Trophoblast cell (in vitro differentiated cells and primary cell): ENCODE measurements around the gene HS3ST5.
"Not testable (repeated sequence)": the region's sequence is repeated elsewhere in the genome, so short reads cannot be mapped to it uniquely, and the experiment has no call there.

ENCODE experiments used
- DNase-seq, 2 donors: peaks; one replicate each; pipeline ENCODE4 v3.0.0-alpha.2; 2016
- H2AFZ ChIP-seq: 2 replicates; pipeline ENCODE4 v1.6.1; 2013; ENCODE audit warnings: low read length, moderate library complexity, mild to moderate bottlenecking; ENCODE audit not compliant: insufficient read depth, poor library complexity
- H2AK5ac ChIP-seq: 2 replicates; pipeline ENCODE4 v1.6.1; 2013; ENCODE audit warnings: mild to moderate bottlenecking, low read length
- H2BK120ac ChIP-seq: 2 replicates; pipeline ENCODE4 v1.6.1; 2013; ENCODE audit warnings: low read length, mild to moderate bottlenecking, moderate library complexity; ENCODE audit not compliant: insufficient read depth, poor library complexity
- H2BK12ac ChIP-seq: 2 replicates; pipeline ENCODE4 v1.6.1; 2013; ENCODE audit warnings: mild to moderate bottlenecking, low read length, moderate library complexity
- H2BK5ac ChIP-seq: 2 replicates; pipeline ENCODE4 v1.6.1; 2013; ENCODE audit warnings: low read length, low read depth, moderate library complexity, mild to moderate bottlenecking; ENCODE audit not compliant: poor library complexity
- H3K14ac ChIP-seq: 2 replicates; pipeline ENCODE4 v1.6.1; 2013; ENCODE audit warnings: mild to moderate bottlenecking, low read length
- H3K18ac ChIP-seq: 2 replicates; pipeline ENCODE4 v1.6.1; 2013; ENCODE audit warnings: mild to moderate bottlenecking, low read length
- H3K23ac ChIP-seq: 2 replicates; pipeline ENCODE4 v1.6.1; 2013; ENCODE audit warnings: low read length
- H3K27ac ChIP-seq: 2 replicates; pipeline ENCODE4 v1.5.1; 2013; ENCODE audit warnings: low read depth, mild to moderate bottlenecking, inconsistent platforms, low read length, moderate library complexity
- H3K27me3 ChIP-seq: 2 replicates; pipeline ENCODE4 v1.6.1; 2013; ENCODE audit warnings: inconsistent platforms, mild to moderate bottlenecking, low read length, moderate library complexity; ENCODE audit not compliant: insufficient read depth
- H3K36me3 ChIP-seq, 2 experiments: 1 replicate in 1 of 2; 2 replicates in 1 of 2; pipeline ENCODE4 v1.6.1; 2013; ENCODE audit warnings: low read length in 2 of 2, mild to moderate bottlenecking in 2 of 2, moderate library complexity in 1 of 2; ENCODE audit not compliant: insufficient read depth in 2 of 2, control insufficient read depth in 1 of 2
- H3K4ac ChIP-seq: 2 replicates; pipeline ENCODE4 v1.6.1; 2013; ENCODE audit warnings: low read depth, mild to moderate bottlenecking, low read length, moderate library complexity
- H3K4me1 ChIP-seq, 2 experiments: 1 replicate in 1 of 2; 2 replicates in 1 of 2; pipeline ENCODE4 v1.6.1; 2013; ENCODE audit warnings: low read length in 2 of 2, mild to moderate bottlenecking in 2 of 2, moderate library complexity in 1 of 2; ENCODE audit not compliant: insufficient read depth in 2 of 2, control insufficient read depth in 1 of 2
- H3K4me2 ChIP-seq: 2 replicates; pipeline ENCODE4 v1.6.1; 2013; ENCODE audit warnings: inconsistent platforms, mild to moderate bottlenecking, low read length, moderate library complexity
- H3K4me3 ChIP-seq: 2 replicates; pipeline ENCODE4 v1.5.1; 2013; ENCODE audit warnings: mild to moderate bottlenecking, low read depth, low read length, inconsistent platforms
- H3K79me1 ChIP-seq: one replicate; pipeline ENCODE4 v1.6.1; 2013; ENCODE audit warnings: low read length
- H3K79me2 ChIP-seq: 2 replicates; pipeline ENCODE4 v1.6.1; 2013; ENCODE audit warnings: low read length, mild to moderate bottlenecking; ENCODE audit not compliant: control insufficient read depth, insufficient read depth, poor library complexity
- H3K9ac ChIP-seq: 2 replicates; pipeline ENCODE4 v1.6.1; 2013; ENCODE audit warnings: mild to moderate bottlenecking, low read length
- H3K9me3 ChIP-seq: 2 replicates; pipeline ENCODE4 v1.6.1; 2013; ENCODE audit warnings: low read depth, mild to moderate bottlenecking, control low read depth, inconsistent platforms, low read length; ENCODE audit not compliant: insufficient read depth
- H4K12ac ChIP-seq: 2 replicates; pipeline ENCODE4 v1.6.1; 2013; ENCODE audit warnings: low read depth, mild to moderate bottlenecking, low read length, moderate library complexity
- H4K8ac ChIP-seq: 2 replicates; pipeline ENCODE4 v1.6.1; 2013; ENCODE audit warnings: low read depth, mild to moderate bottlenecking, low read length, moderate library complexity
- H4K91ac ChIP-seq: one replicate; pipeline ENCODE4 v1.6.1; 2013; ENCODE audit warnings: low read depth, mild to moderate bottlenecking, low read length, moderate library complexity
- WGBS: extraction: QIAGEN DNeasy Blood & Tissue Kit; methylation state at CpG from one replicate; pipeline ENCODE4 v1.1.7; 2013; ENCODE audit warnings: missing lambda C conversion rate; ENCODE audit not compliant: insufficient read length, insufficient coverage; ENCODE audit errors: extremely low coverage; 5-methylcytosine and 5-hydroxymethylcytosine counted together

The HS3ST5 gene

DNA sequence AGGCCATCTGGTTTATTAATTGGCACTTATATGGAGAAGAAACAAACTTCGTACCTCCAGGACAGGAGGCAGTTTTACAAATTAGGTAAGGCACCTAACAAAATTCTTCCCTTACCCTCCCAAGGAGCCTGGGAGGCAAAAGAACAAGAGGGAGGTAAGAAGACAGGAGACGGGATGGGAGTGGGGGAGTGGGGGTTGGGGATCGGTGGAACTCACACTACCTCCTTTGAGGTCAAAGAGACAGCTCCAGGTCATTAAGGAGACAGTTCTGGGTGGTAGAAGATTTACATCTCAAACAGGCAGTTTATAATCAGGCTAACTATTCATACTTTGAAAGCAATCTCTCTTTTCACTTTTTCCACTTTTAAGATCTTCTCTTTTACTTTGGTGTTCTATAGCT, 259.6 kb downstream of the HS3ST5 start:
- Histone ChIP-seq H2BK12ac (no peak overlapping the region), H3K23ac (no peak overlapping the region), H2BK5ac (no peak overlapping the region), H3K4me1 (no peaks in the 10 kb centered on the region), H3K79me2 (no peaks in the 10 kb centered on the region), H3K4me2 (no peak overlapping the region), H3K18ac (no peak overlapping the region), H3K14ac (no peak overlapping the region), H3K79me1 (no peaks in the 10 kb centered on the region), H3K27ac (no peak overlapping the region), H2BK120ac (no peak overlapping the region), H4K91ac (no peak overlapping the region), H4K12ac (no peak overlapping the region), H3K36me3 (no peaks in the 10 kb centered on the region), H3K9me3 (no peaks in the 10 kb centered on the region), H2AFZ (no peak overlapping the region), H3K4me3 (no peak overlapping the region), H3K27me3 (no peaks in the 10 kb centered on the region), H3K9ac (no peak overlapping the region), H4K8ac (no peak overlapping the region), H2AK5ac (no peak overlapping the region), H3K4ac (no peak overlapping the region)
- DNase-seq: no peak
- WGBS: no CpG with 5 or more reads among the region's 3 CpGs

DNA sequence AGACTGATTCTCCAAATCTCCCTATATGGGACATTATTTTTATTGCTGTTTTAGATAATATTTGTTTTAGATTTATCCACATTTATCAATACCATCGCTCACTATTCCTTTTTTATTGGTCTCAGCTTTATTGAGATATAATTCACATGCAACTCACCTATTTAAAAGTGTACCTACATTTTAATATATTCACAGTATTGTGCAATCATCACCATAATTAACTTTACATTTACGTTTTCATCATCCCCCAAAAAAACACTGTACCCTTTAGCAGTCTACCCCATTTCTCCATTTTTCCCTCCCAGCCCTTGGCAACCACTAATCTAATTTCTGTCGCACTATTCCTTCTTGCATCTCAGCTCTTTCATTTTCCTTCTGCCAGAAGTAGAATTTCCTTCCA, 261.1 kb downstream of the HS3ST5 start:
- Histone ChIP-seq H3K4me1 (no peaks in the 10 kb centered on the region), H3K4me3 (no peak overlapping the region), H3K18ac (no peak overlapping the region), H3K79me1 (no peaks in the 10 kb centered on the region), H3K23ac (no peak overlapping the region), H4K91ac (no peak overlapping the region), H3K27me3 (no peaks in the 10 kb centered on the region), H3K4ac (no peak overlapping the region), H2AK5ac (no peak overlapping the region), H3K9me3 (no peaks in the 10 kb centered on the region), H2BK12ac (no peak overlapping the region), H3K79me2 (no peaks in the 10 kb centered on the region), H3K14ac (no peak overlapping the region), H3K4me2 (no peak overlapping the region), H3K36me3 (no peaks in the 10 kb centered on the region), H4K12ac (no peak overlapping the region), H3K9ac (no peak overlapping the region), H2BK120ac (no peak overlapping the region), H4K8ac (no peak overlapping the region), H2AFZ (no peak overlapping the region), H2BK5ac (no peak overlapping the region), H3K27ac (no peak overlapping the region)
- no peak for DNase-seq
- WGBS: 100% methylated on average over 1 of the region's 3 CpGs

DNA sequence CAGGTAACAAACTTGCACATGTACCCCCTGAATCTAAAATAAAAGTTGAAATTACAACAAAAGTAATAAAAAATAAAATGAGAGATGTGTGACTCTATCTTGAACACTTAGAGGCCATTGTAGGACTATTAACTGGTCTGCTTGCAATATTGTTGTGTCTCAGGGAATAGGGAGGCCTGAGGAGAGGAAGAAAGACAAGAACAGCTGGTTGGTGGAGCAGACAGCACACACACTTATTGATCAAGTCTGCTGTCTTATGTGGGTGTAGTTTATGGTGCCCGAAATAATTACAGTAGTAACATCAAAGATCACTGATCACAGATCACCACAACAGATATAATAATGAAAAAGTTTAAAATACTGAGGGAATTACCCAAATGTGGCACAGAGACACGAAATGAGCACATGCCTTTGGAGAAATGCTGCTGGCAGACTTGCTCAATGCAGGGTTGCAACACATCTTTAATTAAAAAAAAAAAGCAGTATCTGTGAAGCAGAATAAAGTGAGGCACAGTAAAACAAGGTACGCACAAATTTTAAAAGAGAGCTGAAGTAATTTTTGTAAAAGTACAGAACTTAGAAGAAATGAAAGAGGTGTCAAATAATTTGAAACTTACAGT, 261.8 kb downstream of the HS3ST5 start:
- H4K8ac ChIP-seq: no peak overlapping the region
- no peak overlapping the region for H4K91ac ChIP-seq
- no peak overlapping the region for H3K4me2 ChIP-seq
- no peaks in the 10 kb centered on the region for H3K9me3 ChIP-seq
- WGBS: no CpG with 5 or more reads among the region's 3 CpGs
- H2BK120ac ChIP-seq: no peak overlapping the region
- no peak overlapping the region for H3K4me3 ChIP-seq
- H3K14ac ChIP-seq: no peak overlapping the region
- H3K27me3 ChIP-seq: no peaks in the 10 kb centered on the region
- H4K12ac ChIP-seq: no peak overlapping the region
- H2BK5ac ChIP-seq: no peak overlapping the region
- H2AFZ ChIP-seq: no peak overlapping the region
- H3K27ac ChIP-seq: no peak overlapping the region
- no peaks in the 10 kb centered on the region for H3K79me2 ChIP-seq
- H2AK5ac ChIP-seq: no peak overlapping the region
- H3K79me1 ChIP-seq: no peaks in the 10 kb centered on the region
- H3K36me3 ChIP-seq: no peaks in the 10 kb centered on the region
- no peaks in the 10 kb centered on the region for H3K4me1 ChIP-seq
- DNase-seq: peak in 1 of 2 donors; percentile 61
- H3K23ac ChIP-seq: no peak overlapping the region
- no peak overlapping the region for H3K4ac ChIP-seq
- H3K9ac ChIP-seq: no peak overlapping the region
- H3K18ac ChIP-seq: no peak overlapping the region
- no peak overlapping the region for H2BK12ac ChIP-seq

DNA sequence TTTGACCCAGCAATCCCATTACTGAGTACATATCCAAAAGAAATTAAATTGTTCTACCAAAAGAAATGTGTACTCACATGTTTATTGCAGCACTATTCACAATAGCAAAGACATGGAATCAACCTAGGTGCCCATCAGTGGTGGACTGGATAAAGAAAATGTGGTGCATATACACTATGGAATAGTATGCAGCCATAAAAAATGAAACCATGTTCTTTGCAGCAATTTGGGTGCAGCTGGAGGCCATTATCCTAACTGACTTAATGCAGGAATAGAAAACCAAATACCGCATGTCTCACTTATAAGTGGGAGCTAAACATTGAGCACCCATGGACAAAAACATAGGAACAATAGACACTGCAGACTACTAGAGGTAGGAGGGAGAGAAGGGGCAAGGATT, 262.4 kb downstream of the HS3ST5 start:
- H3K79me2 ChIP-seq, H3K4me1 ChIP-seq, H3K4ac ChIP-seq, H3K4me3 ChIP-seq, H2BK5ac ChIP-seq, H3K4me2 ChIP-seq, H3K18ac ChIP-seq, H3K9ac ChIP-seq, DNase-seq, H3K27me3 ChIP-seq, H2AFZ ChIP-seq, H2BK12ac ChIP-seq, H3K79me1 ChIP-seq, H3K9me3 ChIP-seq, H4K8ac ChIP-seq, H4K91ac ChIP-seq, H2AK5ac ChIP-seq, H3K14ac ChIP-seq, H3K36me3 ChIP-seq, H4K12ac ChIP-seq, H3K23ac ChIP-seq, H3K27ac ChIP-seq, H2BK120ac ChIP-seq: not testable (repeated sequence)
- WGBS: no CpG with 5 or more reads among the region's 1 CpG
